ENCODE results near the gene FSCN2.
"Not testable (repeated sequence)": the region's sequence is repeated elsewhere in the genome, so short reads cannot be mapped to it uniquely, and the experiment has no call there.

FSCN2 gene

GRCh38 chr17:81528651-81529436 lies 667 bp downstream of the FSCN2 start:
- no peak for DNase-seq

DNA sequence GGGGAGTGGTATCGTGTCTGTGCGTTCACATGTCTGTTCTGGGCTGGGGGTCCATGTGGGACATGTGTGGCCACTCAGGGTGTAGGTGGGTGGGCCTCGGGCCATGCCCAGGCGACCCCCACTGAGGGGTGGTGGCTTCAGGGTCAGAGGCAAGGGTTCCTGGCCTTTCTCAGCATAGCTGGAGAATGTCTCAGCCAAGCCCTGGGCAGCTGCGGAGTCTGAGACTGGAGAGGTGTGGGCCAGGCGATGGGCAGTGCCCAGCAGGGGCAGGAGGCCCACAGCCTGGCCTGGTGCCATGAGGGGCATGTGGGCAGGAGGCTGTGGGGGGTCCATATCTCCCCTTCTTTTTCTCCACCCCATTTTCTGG lies 1.2 kb downstream of the FSCN2 start:
- DNase-seq = no peak

DNA sequence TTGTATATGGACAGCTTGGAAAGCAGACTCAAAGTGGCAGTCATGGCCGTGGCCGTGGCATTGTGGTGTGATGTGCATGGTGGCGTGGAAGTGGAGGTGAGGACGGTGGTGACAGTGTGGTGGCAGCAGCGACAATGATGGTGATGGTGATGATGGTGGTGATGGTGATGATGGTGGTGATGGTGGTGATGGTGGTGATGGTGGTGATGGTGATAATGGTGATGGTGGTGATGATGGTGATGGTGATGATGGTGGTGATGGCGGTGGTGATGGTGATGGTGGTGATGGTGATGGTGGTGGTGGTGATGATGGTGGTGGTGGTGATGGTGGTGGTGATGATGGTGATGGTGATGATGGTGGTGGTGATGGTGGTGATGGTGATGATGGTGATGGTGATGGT lies 2.8 kb downstream of the FSCN2 start:
- not testable (repeated sequence) for DNase-seq

DNA sequence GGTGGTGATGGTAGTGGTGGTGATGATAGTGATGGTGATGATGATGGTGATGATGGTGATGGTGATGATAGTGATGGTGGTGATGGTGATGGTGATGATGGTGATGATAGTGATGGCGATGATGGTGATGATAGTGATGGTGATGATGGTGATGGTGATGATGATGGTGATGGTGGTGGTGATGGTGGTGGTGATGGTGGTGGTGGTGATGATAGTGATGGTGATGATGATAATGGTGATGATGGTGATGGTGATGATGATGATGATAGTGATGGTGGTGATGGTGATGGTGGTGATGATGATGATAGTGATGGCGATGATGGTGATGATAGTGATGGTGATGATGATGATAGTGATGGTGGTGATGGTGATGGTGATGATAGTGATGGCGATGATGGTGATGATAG lies 3.8 kb downstream of the FSCN2 start:
- DNase-seq = not testable (repeated sequence)

DNA sequence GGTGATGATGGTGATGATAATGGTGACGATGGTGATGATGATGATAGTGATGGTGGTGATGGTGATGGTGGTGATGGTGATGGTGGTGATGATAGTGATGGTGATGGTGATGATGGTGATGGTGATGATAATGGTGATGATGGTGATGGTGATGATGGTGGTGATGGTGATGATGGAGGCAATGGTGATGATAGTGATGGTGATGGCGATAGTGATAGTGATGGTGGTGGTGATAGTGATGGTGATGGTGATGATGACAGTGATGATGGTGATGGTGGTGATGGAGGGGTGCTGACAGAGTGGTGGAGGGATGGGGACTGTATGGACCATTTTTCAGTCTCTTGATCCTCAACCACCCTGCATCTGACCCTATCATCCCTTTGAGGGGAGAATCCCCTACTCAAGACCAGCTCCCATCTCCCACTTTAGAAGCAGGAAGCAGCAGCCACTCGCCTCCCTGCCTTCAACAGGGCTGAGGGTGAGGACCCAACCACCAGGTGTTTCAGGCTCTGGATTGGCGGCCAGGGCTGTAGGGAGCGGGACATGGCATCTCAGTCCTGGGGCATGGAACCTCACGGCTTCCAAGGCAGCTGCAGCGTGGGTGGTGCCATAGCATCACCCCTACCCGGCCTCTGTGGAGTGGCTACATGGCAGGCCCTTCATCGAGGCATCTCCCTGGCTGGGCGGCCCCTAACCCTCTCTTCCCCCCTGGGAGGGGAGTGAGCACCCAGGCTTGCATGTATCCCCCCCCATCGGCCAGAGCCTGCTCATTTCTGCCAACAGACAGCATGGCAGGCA lies 4.5 kb downstream of the FSCN2 start:
- DNase-seq = no peak

DNA sequence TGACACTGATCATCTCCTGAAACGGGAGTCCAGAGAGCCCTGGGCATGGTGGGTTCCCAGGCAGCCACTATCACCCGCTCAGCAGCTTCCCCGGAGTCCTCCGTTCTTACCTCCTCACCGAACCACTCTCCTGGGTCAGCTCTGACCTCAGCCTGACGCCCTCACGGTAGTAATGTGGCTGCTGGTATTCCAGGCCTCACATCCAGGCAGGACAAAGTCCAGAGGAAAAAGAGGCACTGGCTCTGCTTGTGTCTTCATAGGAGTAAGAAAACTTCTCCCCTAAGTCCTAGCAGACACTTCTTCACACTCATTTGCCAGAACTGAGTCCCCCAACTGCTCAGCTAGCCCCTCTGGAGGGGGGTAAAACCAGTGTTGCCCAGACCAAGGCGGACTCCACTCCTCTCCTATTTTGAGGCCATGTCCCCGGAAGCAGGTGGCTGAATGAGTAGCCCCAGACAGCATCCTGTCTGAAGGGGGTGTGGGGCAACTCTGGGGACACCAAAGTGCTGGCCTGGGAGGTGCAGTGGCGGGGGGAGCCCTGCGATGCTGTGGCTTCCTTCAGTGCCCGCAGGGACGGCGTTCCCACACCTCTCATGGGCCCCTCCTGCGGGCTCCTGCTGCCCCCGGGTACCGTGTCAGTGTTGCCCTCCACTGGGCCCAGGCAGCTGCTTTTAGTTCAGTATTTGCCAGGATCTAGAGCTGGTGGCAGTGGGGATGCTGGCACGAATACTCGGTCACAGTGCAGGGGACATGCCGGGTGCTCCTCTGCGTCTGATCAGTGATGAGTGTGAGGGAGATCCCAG lies 5.4 kb downstream of the FSCN2 start:
- DNase-seq = peak; percentile 50

- peak; percentile 47 for DNase-seq
Observed at GRCh38 chr17:81534157-81535006, 6.2 kb downstream of the FSCN2 start.

DNA sequence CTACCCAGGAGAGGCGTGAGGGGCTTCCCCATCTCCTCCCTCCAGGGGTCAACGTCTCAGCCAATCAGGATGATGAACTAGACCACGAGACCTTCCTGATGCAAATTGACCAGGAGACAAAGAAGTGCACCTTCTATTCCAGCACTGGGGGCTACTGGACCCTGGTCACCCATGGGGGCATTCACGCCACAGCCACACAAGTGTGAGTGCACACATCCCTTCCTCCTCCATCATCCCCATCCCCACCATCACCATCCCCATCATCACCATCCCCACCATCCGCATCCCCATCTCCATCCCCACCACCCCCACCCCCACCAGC lies 6.8 kb downstream of the FSCN2 start:
- no peak for DNase-seq

- DNase-seq = no peak
Observed at GRCh38 chr17:81535480-81536298, 7.5 kb downstream of the FSCN2 start.

DNA sequence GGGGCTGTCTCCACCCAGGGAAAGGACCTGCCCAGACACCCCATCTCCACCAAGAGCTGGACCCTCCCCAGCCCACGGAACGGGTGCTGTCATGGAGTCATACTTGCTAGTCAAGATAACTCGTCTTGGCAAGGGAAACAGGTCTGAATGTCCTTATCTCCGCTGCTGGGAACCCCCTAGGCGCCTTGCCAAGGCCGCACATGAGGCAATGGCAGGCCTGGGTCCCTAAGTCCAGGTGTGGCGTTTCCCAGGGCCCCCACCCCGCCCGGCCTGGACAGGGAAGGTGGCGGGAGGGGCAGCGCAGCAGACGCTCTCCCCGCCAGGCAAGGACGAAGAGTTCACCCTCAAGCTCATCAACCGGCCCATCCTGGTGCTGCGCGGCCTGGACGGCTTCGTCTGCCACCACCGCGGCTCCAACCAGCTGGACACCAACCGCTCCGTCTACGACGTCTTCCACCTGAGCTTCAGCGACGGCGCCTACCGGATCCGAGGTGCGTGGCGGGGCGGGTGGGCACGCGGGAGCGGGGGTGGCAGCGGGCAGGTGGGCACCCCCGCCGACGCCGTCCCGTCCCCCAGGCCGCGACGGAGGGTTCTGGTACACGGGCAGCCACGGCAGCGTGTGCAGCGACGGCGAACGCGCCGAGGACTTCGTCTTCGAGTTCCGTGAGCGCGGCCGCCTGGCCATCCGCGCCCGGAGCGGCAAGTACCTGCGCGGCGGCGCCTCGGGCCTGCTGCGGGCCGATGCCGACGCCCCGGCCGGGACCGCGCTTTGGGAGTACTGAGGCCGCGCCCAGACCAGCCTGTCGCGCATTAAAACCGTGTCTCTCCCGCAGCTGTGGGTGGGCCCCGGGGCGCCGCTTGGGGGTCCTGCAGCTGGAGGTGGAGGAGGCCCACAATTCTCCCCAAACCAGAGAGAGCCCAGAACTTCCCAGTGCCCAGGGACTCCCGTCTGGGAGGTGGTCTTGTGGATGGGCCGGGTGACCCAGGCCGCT lies 8.4 kb downstream of the FSCN2 start:
- DNase-seq = no peak

GRCh38 chr17:81537343-81537855 lies 9.2 kb downstream of the FSCN2 start:
- peak; percentile 88 for DNase-seq

- peak; percentile 94 for DNase-seq
Observed at GRCh38 chr17:81537856-81538555, 9.8 kb downstream of the FSCN2 start.

- no peak for DNase-seq
Observed at GRCh38 chr17:81538651-81539570, 10.7 kb downstream of the FSCN2 start.

- no peak for DNase-seq
Observed at GRCh38 chr17:81539571-81539900, 11.4 kb downstream of the FSCN2 start.

DNA sequence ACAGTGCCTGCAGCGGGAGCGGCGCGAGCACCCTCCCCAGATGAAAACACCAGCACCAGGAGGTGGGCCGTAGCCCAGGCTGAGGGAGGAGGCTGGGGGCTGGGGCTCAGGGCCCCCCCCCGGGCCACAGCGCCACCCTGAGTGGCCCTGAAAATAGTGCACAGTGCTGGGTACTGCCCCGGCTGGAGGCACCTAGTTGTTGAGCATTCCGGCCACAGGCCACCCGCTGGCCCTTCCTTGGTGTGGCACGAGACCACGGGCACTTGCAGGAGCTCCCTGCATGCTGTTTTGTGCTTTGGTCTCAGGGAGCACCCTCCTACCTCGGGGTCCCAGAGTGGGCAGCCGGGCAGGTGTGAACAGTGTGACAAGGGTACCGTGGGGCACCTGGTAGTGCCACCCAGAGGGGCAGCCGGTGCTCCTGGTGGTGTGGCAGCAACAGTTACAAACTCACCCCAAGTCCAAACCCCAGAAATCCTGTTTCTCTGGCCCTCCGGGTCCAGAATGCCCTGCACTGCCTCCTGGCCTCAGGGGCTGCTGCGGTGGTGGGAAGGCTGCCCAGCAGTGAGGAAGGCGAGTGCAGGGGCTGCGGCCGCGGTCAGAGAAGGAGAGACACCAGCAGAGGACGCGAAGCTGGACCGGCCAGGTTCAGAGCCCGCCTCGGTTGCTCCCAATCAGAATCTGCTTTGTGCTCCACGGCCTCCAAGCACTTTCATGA lies 11.9 kb downstream of the FSCN2 start:
- no peak for DNase-seq

DNA sequence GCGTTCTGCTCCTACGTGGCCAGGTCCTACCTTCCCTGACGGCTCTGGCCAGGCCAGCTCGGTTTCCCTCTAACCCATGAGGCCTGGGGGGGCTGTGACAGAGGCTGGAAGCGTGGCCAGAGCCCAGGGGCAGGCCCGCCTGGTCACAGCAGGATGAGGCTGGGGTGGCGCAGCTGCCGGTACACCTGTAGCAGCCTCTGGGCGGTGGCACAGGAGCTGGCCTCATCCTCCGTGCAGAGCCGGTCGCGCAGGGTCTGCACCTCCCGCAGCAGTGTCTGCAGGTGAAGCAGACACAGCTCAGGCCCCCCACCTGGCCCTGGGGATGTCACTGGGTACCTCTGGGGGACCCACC lies 12.5 kb downstream of the FSCN2 start:
- no peak for DNase-seq

- DNase-seq = no peak
Observed at GRCh38 chr17:81541123-81541522, 12.9 kb downstream of the FSCN2 start.

Measured in RPMI8226 (cell line).